Measurements from ENCODE around the gene RASAL2.

DNA sequence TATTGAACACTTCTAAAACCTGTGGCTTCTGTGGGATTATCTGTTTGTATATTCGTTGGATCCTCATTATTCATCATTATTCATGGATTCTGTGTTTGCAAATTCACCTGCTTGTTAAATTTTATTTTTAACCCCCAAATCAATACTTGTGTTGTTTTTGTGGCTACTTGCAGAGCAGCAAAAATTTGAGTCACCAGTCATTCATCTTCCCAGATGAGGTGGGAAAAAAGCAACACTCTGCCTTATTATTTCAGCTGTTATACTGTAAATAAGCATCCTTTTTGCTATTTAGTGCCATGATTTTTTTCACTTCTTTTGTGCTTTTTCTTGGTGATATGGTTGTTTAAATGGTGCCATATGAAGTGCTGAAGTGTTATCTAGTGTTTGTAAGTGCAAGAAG lies 56.7 kb downstream of the RASAL2 start:
- TF ChIP-seq FOXA1 (IDR thresholded peaks at IDR 0.05), result no peak
- no peak for TF ChIP-seq PKNOX1 (IDR thresholded peaks at IDR 0.05)
- no peak for TF ChIP-seq NFRKB (IDR thresholded peaks at IDR 0.05)
- no peak for TF ChIP-seq BHLHE40 (IDR thresholded peaks at IDR 0.05; ENCODE audit: borderline replicate concordance)
- TF ChIP-seq ELF4 (IDR thresholded peaks at IDR 0.05), result no peak
- TF ChIP-seq SP1 (IDR thresholded peaks at IDR 0.05), result no peak

Data from HEK293T (cell line).